HepG2 (cell line): Measurements from ENCODE around the gene PTPN12. TPM values are rescaled to one million over a fixed set of nuclear protein-coding genes. Genes with fewer than 3 reads are reported as not detected.

Experiments
- ATAC-seq: fragments of 200-7000 bp; cut with Tn5 transposase; 3 replicates; pipeline ENCODE4 v1.9.1; 2020; ENCODE audit warnings: mild to moderate bottlenecking, moderate library complexity
- BruUV-seq: library from RNA; stranded (reverse); fragments of 400-500 nt; replicated peaks from 2 replicates; lab custom pipeline; 2021; lab: Mats Ljungman, UMichigan
- CTCF ChIA-PET: fragments of 300-600 bp; formaldehyde crosslinking; extraction: SDS; loops from one replicate; lab custom pipeline; 2021; ENCODE audit warnings: low total read pairs, inconsistent platforms, low intra/inter-chr PET ratio; lab: Yijun Ruan, JAX
- POLR2A ChIA-PET: fragments of 350-600 bp; sonication (Branson Sonifier 250); formaldehyde crosslinking; loops from one replicate; lab custom pipeline; 2020; ENCODE audit warnings: antibody characterized with exemption, inconsistent platforms; lab: Yijun Ruan, JAX
- DNase-seq: peaks from one replicate; pipeline ENCODE4 v3.0.0-alpha.2; 2015; ENCODE audit warnings: low spot score
- FAIRE-seq: peaks from 3 replicates; lab custom pipeline; 2011; peaks lifted over from hg19 to GRCh38; lab: Jason Lieb, UNC
- H2AFZ ChIP-seq: one replicate; pipeline ENCODE4 v1.6.1; 2011; ENCODE audit warnings: low read length, inconsistent platforms
- H3K27ac ChIP-seq: fragments of 300-600 bp; 3 replicates; pipeline ENCODE4 v1.8.0; 2011; ENCODE audit warnings: mixed run types, mild to moderate bottlenecking, mixed read lengths, low read length, inconsistent platforms; ENCODE audit not compliant: insufficient read depth; ENCODE audit errors: extremely low read length
- H3K27me3 ChIP-seq, 2 experiments: fragments of 200-600 bp in 1 of 2; 2 replicates in 1 of 2; 3 replicates in 1 of 2; pipeline versions ENCODE4 v1.6.0 to v1.8.0; 2011; ENCODE audit warnings: low read length in 2 of 2, mild to moderate bottlenecking in 2 of 2, moderate library complexity in 2 of 2, inconsistent platforms in 1 of 2; ENCODE audit not compliant: insufficient read depth in 2 of 2, control insufficient read depth in 1 of 2
- H3K36me3 ChIP-seq, 2 experiments: fragments of 200-600 bp in 1 of 2; replicated peaks in 1 of 2; 2 replicates in 1 of 2; 3 replicates in 1 of 2; pipeline versions ENCODE4 v1.5.1 to v1.8.0; 2011; ENCODE audit warnings: low read length in 2 of 2, inconsistent platforms in 1 of 2; ENCODE audit not compliant: insufficient read depth in 2 of 2, control insufficient read depth in 1 of 2
- H3K4me1 ChIP-seq: 2 replicates; pipeline ENCODE4 v1.5.1; 2012; ENCODE audit warnings: low read length, inconsistent platforms; ENCODE audit not compliant: insufficient read depth
- H3K4me2 ChIP-seq: 2 replicates; pipeline ENCODE4 v1.6.0; 2011; ENCODE audit warnings: low read depth, low read length, inconsistent platforms
- H3K4me3 ChIP-seq, 3 experiments: fragments of 200-600 bp in 1 of 3; sonication (generic), shearing (Covaris generic) in 1 of 3; replicated peaks in 1 of 3; 2 replicates each; pipeline ENCODE4 v1.5.1; 2011 to 2016; ENCODE audit warnings: low read length in 3 of 3, inconsistent platforms in 2 of 3, low read depth in 2 of 3, mild to moderate bottlenecking in 2 of 3, control low read depth in 1 of 3, mixed read lengths in 1 of 3; ENCODE audit not compliant: insufficient read depth in 1 of 3
- H3K79me2 ChIP-seq: one replicate; pipeline ENCODE4 v1.6.1; 2011; ENCODE audit warnings: low read length, inconsistent platforms; ENCODE audit not compliant: insufficient read depth
- H3K9ac ChIP-seq: 2 replicates; pipeline ENCODE4 v1.6.0; 2011; ENCODE audit warnings: mild to moderate bottlenecking, low read depth, low read length, inconsistent platforms; ENCODE audit not compliant: insufficient read depth
- H3K9me3 ChIP-seq: 2 replicates; pipeline ENCODE4 v1.5.1; 2012; ENCODE audit warnings: mild to moderate bottlenecking, low read length
- H4K20me1 ChIP-seq: 2 replicates; pipeline ENCODE4 v1.6.0; 2011; ENCODE audit warnings: inconsistent platforms, mild to moderate bottlenecking, low read length, moderate library complexity; ENCODE audit not compliant: insufficient read depth
- ETV5 ChIP-seq: IDR thresholded peaks from 2 replicates; pipeline ENCODE4 v1.6.1; 2018; ENCODE audit warnings: missing biosample characterization, missing genetic modification reagents, inconsistent platforms, borderline replicate concordance
- HNRNPLL ChIP-seq: fragments of 200-400 bp; formaldehyde crosslinking; IDR thresholded peaks from 2 replicates; pipeline ENCODE4 v1.6.1; 2017; ENCODE audit warnings: mild to moderate bottlenecking, low read depth, low read length; ENCODE audit not compliant: poor library complexity, severe bottlenecking
- RXRB ChIP-seq: IDR thresholded peaks from 2 replicates; pipeline ENCODE4 v1.6.1; 2016; ENCODE audit warnings: borderline replicate concordance, missing genetic modification reagents, missing compliant biosample characterization
- SMAD3 ChIP-seq: sonication (generic); formaldehyde crosslinking; IDR thresholded peaks from 2 replicates; pipeline ENCODE4 v1.4.0; 2020; ENCODE audit warnings: missing genetic modification reagents
- STAG1 ChIP-seq: sonication (generic); formaldehyde crosslinking; IDR thresholded peaks from 2 replicates; pipeline ENCODE4 v1.4.0; 2020; ENCODE audit warnings: missing genetic modification reagents
- TEAD3 ChIP-seq: optimal IDR thresholded peaks from 2 replicates; pipeline ENCODE3; 2016; ENCODE audit warnings: borderline replicate concordance
- TOPORS ChIP-seq: sonication (generic); formaldehyde crosslinking; IDR thresholded peaks from 2 replicates; pipeline ENCODE4 v1.8.0; 2023; ENCODE audit warnings: mild to moderate bottlenecking, missing genetic modification reagents
- ZNF326 ChIP-seq: sonication (generic); formaldehyde crosslinking; IDR thresholded peaks from 2 replicates; pipeline ENCODE4 v1.4.0; 2020; ENCODE audit warnings: missing genetic modification reagents, borderline replicate concordance
- ZNF33B ChIP-seq: sonication (generic); formaldehyde crosslinking; IDR thresholded peaks from 2 replicates; pipeline ENCODE4 v1.5.1; 2020; ENCODE audit warnings: mild to moderate bottlenecking, missing genetic modification reagents
- ZNF781 ChIP-seq: sonication (generic); formaldehyde crosslinking; IDR thresholded peaks from 2 replicates; pipeline ENCODE4 v1.5.1; 2020; ENCODE audit warnings: borderline replicate concordance, mild to moderate bottlenecking, missing genetic modification reagents; ENCODE audit errors: not compliant biosample characterization
- WGBS: methylation state at CpG from one replicate; pipeline ENCODE4 v1.1.6; 2017; ENCODE audit warnings: low lambda C conversion rate; 5-methylcytosine and 5-hydroxymethylcytosine counted together
- in situ Hi-C: cut with HindIII; loops from 2 replicates; pipeline ENCODE4 v1.10.0; 2017; ENCODE audit warnings: low pct_unique_long_range_greater_than_20kb; ENCODE audit not compliant: extremely low pct_ligation_motif_present
- intact Hi-C: fragments of 100-400 bp; cut with micrococcal nuclease; formaldehyde crosslinking; loops from one replicate; pipeline ENCODE4 v1.10.0; 2022; ENCODE audit not compliant: unreplicated experiment
- polyA plus RNA-seq, 8 experiments: library from polyadenylated mRNA; depleted of rRNA in 3 of 8; stranded (reverse) in 7 of 8; unstranded in 1 of 8; fragments of >200 nt; fragmentation: Illumina TruSeq in 4 of 8; extraction: Trizol in 4 of 8; gene quantifications; 2 replicates each; pipeline versions ENCODE4 v1.2.1 to v1.2.3, GENCODE V29; 2011 to 2016; ENCODE audit warnings: low read depth in 4 of 8, missing spikeins in 1 of 8, mixed read lengths in 1 of 8; ENCODE audit not compliant: insufficient read depth in 1 of 8
- total RNA-seq, 5 experiments: library from RNA; depleted of rRNA; stranded (reverse); fragments of >200 nt; fragmentation: Illumina TruSeq; extraction: Trizol; gene quantifications; 2 replicates each; pipeline ENCODE4 v1.2.3, GENCODE V29; 2016; ENCODE audit warnings: low read depth in 1 of 5
- TF ChIP-seq, protein P1 (sequence below): sonication (generic); formaldehyde crosslinking; IDR thresholded peaks from 2 replicates; pipeline ENCODE4 v1.4.0; 2020; ENCODE audit warnings: missing genetic modification reagents
- TF ChIP-seq, protein P2 (sequence below): sonication (generic); formaldehyde crosslinking; IDR thresholded peaks from 2 replicates; pipeline ENCODE4 v1.4.0; 2020; ENCODE audit warnings: missing genetic modification reagents
- TF ChIP-seq, protein P3 (sequence below): IDR thresholded peaks from 2 replicates; pipeline ENCODE4 v1.6.1; 2016; ENCODE audit warnings: control low read depth

The PTPN12 gene
- total and polyA plus RNA-seq, 2 of the 13 experiments (the other 11 are each of a cell fraction or from before 2014, with no cell fraction given), result 22.9 to 56.8 TPM

DNA sequence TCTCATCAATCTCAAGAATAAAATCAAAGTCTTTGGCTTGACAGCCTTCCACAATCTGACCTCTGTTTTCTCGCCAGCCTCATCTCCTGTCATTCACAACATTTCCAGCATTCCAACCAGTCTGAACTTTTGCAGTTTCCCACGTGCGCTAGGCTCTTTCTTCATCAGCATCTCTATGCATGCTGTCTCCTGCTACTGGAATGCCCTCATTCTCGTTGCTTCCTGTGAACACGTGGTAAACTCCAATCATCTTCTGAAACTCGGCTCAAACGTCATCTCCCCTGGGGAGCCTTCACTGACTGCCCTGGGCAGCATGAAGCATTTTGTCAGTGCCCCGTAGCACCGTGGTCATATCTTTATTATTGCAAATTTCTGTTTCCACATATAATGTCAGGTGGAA, 146.9 kb downstream of the PTPN12 start:
- ChIA-PET CTCF (no interaction called here), POLR2A (no interaction called here)
- in situ Hi-C loops (no loop called here), intact Hi-C loops (no loop called here)
- no peak overlapping the region for H3K4me2 ChIP-seq
- no peak overlapping the region for H3K4me3 ChIP-seq
- 90% methylated on average over 9 of the region's 9 CpGs for WGBS
- H2AFZ ChIP-seq, result no peak overlapping the region
- peaks cover 44% of the 10 kb centered on the region for H3K4me1 ChIP-seq
- no peaks in the 10 kb centered on the region for H3K9me3 ChIP-seq
- TF ChIP-seq SMAD3 (CRISPR knock-in tag) (no peak), TEAD3 (peak; percentile 15)
- TF ChIP-seq, protein P1, sequence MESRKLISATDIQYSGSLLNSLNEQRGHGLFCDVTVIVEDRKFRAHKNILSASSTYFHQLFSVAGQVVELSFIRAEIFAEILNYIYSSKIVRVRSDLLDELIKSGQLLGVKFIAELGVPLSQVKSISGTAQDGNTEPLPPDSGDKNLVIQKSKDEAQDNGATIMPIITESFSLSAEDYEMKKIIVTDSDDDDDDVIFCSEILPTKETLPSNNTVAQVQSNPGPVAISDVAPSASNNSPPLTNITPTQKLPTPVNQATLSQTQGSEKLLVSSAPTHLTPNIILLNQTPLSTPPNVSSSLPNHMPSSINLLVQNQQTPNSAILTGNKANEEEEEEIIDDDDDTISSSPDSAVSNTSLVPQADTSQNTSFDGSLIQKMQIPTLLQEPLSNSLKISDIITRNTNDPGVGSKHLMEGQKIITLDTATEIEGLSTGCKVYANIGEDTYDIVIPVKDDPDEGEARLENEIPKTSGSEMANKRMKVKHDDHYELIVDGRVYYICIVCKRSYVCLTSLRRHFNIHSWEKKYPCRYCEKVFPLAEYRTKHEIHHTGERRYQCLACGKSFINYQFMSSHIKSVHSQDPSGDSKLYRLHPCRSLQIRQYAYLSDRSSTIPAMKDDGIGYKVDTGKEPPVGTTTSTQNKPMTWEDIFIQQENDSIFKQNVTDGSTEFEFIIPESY (CRISPR knock-in tag), result peak; percentile 62; the same call in 1 of the 2 replicates
- no peaks in the 10 kb centered on the region for H3K27me3 ChIP-seq
- BruUV-seq, result no TSS peak
- no peak overlapping the region for H3K9ac ChIP-seq
- H3K36me3 ChIP-seq, result peaks cover 7 to 30% of the 10 kb centered on the region in 2 experiments; a peak in 4 of 5 replicates
- peaks cover 28% of the 10 kb centered on the region for H3K79me2 ChIP-seq
- H3K27ac ChIP-seq, result no peak overlapping the region
- FAIRE-seq (no peak), ATAC-seq (no peak), DNase-seq (no peak)
- H4K20me1 ChIP-seq, result peaks cover 4% of the 10 kb centered on the region

DNA sequence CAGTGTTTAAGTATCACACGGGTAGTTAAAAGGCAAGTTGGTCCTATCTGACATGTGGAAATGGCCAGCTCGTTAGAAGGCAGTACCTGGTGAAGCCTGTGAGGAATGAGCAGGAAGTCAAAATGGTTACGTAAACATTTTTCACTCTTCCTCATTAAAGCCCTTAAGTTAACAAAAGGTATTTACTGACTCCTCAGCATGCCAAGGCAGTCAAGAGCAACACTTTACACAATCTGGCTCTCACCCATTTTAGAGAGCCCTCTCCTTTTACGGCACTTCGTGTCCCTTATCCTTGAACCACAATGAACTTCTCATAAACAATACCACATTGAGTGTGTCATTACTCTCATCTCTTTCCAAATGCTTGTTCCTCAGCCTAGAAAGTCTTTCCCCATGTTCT, 148.1 kb downstream of the PTPN12 start:
- WGBS, result 67% methylated on average over 5 of the region's 5 CpGs
- no peak overlapping the region for H3K27ac ChIP-seq
- POLR2A ChIA-PET, result interaction anchor here (0.6 to 0.8 kb wide), 2 partner anchors 11 to 34 kb away, joined by 3 read pairs; partner anchors contain the start of gene RSBN1L
- TF ChIP-seq, protein P2, sequence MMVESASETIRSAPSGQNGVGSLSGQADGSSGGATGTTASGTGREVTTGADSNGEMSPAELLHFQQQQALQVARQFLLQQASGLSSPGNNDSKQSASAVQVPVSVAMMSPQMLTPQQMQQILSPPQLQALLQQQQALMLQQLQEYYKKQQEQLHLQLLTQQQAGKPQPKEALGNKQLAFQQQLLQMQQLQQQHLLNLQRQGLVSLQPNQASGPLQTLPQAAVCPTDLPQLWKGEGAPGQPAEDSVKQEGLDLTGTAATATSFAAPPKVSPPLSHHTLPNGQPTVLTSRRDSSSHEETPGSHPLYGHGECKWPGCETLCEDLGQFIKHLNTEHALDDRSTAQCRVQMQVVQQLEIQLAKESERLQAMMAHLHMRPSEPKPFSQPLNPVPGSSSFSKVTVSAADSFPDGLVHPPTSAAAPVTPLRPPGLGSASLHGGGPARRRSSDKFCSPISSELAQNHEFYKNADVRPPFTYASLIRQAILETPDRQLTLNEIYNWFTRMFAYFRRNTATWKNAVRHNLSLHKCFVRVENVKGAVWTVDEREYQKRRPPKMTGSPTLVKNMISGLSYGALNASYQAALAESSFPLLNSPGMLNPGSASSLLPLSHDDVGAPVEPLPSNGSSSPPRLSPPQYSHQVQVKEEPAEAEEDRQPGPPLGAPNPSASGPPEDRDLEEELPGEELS, result peak; percentile 21; the same call in 1 of the 2 replicates
- TF ChIP-seq, protein P3, sequence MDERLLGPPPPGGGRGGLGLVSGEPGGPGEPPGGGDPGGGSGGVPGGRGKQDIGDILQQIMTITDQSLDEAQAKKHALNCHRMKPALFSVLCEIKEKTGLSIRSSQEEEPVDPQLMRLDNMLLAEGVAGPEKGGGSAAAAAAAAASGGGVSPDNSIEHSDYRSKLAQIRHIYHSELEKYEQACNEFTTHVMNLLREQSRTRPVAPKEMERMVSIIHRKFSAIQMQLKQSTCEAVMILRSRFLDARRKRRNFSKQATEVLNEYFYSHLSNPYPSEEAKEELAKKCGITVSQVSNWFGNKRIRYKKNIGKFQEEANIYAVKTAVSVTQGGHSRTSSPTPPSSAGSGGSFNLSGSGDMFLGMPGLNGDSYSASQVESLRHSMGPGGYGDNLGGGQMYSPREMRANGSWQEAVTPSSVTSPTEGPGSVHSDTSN (CRISPR knock-in tag), result no peak
- no peak for TF ChIP-seq ZNF326
- TF ChIP-seq ZNF33B (CRISPR knock-in tag), result no peak
- no peak for TF ChIP-seq ZNF781 (CRISPR knock-in tag)
- TF ChIP-seq RXRB (CRISPR knock-in tag), result 0 out of 2 replicates have a peak, but pooled peaks have one; percentile 9
- TF ChIP-seq HNRNPLL, result no peak
- peak; percentile 40; the same call in 1 of the 2 replicates for TF ChIP-seq ETV5 (CRISPR knock-in tag)
- TF ChIP-seq TOPORS (CRISPR knock-in tag), result no peak
- no peak for TF ChIP-seq STAG1 (CRISPR knock-in tag)

More for the DNA sequence above, 148.1 kb downstream of the PTPN12 start:
- intact Hi-C loops, result no loop called here
- ATAC-seq (peak; percentile 48; the same call in 2 of the 3 replicates), DNase-seq (peak; percentile 27), FAIRE-seq (no peak)
- peaks cover 4% of the 10 kb centered on the region for H4K20me1 ChIP-seq
- H3K79me2 ChIP-seq, result peaks cover 38% of the 10 kb centered on the region
- no peak overlapping the region for H3K4me3 ChIP-seq
- H3K4me1 ChIP-seq, result peaks cover 44% of the 10 kb centered on the region
- no peaks in the 10 kb centered on the region for H3K9me3 ChIP-seq
- no peaks in the 10 kb centered on the region for H3K27me3 ChIP-seq
- H3K36me3 ChIP-seq, result peaks cover 7 to 30% of the 10 kb centered on the region in 2 experiments; a peak in 4 of 5 replicates
- no TSS peak for BruUV-seq
- H2AFZ ChIP-seq, result no peak overlapping the region
- no peak overlapping the region for H3K9ac ChIP-seq
- no peak overlapping the region for H3K4me2 ChIP-seq
- CTCF ChIA-PET, result no interaction called here
- in situ Hi-C loops, result no loop called here
